Right hindlimb (tissue), 1 donor: ENCODE results near the gene KLHL24.
"Not testable (repeated sequence)": the region's sequence is repeated elsewhere in the genome, so short reads cannot be mapped to it uniquely, and the experiment has no call there.

Source experiments
- DNase-seq: peaks from one replicate; pipeline ENCODE4 v3.0.0-alpha.2; 2018

Gene KLHL24

GRCh38 chr3:183635431-183636220 lies at the start of gene KLHL24:
TSS of gene KLHL24 (plus strand) at chr3:183635623. CDS start at chr3:183650357, 14,734 bp downstream.
- DNase-seq, result peak; percentile 97

DNA sequence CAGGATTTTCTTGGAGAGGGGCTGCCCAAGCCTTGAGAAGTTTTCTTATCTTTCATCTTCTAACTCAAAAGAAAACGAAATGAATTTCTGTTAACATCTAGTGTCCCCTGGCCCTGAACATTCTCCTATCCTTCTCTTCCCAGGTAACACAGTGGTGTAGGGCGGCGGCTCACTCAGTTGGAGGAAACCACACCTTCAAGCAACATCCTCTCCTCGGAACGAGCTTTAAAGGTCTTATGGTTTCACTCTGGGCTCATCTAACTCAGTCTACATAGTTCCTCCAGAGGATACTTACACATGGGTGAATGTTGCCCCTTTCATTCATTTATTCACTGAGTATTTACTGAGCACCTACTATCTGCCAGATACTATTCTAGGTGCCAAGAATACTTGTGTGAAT lies 48.9 kb upstream of the KLHL24 start:
- DNase-seq, result no peak

- DNase-seq, result no peak
These were observed 48.1 kb upstream of the KLHL24 start for GRCh38 chr3:183587336-183587735.

- DNase-seq, result no peak
These were observed 45.0 kb upstream of the KLHL24 start for GRCh38 chr3:183590442-183590841.

DNA sequence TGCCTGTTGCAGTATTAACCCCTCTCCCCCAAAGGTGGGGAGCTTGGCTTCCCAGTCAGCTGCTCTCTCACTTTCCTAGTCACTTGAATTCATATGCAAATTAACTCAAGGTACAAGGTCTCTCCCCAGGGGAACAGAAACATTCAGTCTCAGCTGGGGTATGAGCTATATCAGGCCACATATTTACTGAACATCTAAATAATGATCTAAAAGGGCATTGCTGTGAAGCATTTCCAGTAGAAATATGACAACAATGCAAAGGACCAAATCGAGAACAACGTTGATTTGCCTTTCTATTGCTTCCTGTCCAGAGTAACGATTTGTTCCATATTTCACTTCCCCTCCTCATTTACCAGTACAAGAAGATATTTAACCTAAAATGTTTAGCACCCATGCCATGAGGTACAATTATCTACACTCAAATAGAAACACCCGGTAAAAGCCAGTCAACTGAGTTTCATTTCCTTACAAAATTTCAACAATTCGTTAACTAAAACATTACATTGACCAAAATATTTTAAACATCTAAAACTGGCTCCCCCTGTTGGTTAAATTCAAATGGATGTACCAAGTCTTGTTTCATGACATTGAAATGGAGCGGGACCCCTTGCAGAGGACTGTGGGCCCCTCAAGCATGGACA lies 43.4 kb upstream of the KLHL24 start:
- DNase-seq, result no peak

- no peak for DNase-seq
These were observed 42.6 kb upstream of the KLHL24 start for GRCh38 chr3:183592821-183593220.

- DNase-seq, result no peak
These were observed 40.8 kb upstream of the KLHL24 start for GRCh38 chr3:183594636-183595035.

DNA sequence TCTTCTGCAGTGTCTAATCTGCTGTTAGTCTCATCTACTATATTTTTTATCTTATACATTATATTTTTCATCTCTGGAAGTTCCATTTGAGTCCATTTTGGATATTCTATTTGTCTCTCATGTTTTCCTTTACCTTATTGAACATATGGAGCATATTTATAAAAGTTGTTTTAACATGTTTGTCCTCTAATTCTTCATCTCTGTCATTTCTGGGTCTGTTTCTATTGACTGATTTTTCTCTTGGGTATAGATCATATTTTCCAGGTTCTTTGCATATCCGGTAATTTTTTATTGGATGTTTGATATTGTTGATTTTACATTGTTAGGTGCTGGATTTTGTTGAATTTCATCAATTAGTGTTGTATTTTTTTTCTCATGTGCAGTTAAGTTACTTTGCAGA lies 37.5 kb upstream of the KLHL24 start:
- no peak for DNase-seq

DNA sequence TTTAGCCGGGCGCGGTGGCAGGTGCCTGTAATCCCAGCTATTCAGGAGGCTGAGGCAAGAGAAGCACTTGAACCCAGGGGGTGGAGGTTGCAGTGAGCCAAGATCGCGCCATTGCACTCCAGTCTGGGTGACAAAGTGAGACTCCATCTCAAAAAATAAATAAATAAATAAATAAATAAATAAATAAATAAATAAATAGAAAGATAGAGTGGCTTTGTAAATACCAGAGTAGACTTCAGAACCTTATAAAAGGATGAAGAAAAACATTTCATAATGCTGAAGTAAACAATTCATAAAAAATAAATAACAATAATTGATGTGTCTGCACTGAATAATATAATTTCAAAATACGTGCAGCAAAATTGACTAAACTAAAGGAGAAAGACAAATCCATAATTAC lies 24.1 kb upstream of the KLHL24 start:
- DNase-seq, result not testable (repeated sequence)

GRCh38 chr3:183613366-183614285 lies 21.8 kb upstream of the KLHL24 start:
- DNase-seq, result no peak

GRCh38 chr3:183618542-183618941 lies 16.9 kb upstream of the KLHL24 start:
- no peak for DNase-seq

- no peak for DNase-seq
These were observed 16.4 kb upstream of the KLHL24 start for GRCh38 chr3:183619010-183619409.

DNA sequence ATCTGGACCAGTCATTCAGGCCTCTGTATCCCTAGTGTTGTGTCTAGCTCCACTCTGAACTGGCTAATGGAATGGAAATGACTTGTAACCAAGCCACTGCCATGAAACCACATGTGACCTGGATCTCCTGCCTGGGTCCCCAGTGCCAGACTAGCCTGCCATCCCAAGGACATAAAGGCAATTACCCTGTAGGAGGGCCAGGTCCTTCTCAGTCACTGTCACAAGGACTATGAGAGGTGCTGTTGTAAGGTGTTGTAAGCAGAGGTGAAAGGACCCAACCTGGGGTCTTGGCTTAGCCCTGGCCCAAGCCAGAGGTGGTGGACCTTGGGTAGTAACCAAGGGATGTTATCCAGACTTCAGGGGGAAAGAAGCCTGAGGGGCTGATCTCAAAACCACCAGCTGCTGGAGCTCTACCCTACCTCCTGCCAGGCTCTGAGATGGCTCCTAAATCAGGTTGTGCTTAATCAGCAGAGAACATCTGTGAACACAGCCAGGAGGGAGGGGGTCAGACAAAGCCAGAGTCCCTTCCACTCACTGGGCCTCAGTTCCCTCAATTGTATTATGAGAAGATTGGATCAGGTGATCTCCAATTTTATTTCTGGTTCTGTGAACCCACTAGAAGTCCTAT lies 15.7 kb upstream of the KLHL24 start:
- no peak for DNase-seq

DNA sequence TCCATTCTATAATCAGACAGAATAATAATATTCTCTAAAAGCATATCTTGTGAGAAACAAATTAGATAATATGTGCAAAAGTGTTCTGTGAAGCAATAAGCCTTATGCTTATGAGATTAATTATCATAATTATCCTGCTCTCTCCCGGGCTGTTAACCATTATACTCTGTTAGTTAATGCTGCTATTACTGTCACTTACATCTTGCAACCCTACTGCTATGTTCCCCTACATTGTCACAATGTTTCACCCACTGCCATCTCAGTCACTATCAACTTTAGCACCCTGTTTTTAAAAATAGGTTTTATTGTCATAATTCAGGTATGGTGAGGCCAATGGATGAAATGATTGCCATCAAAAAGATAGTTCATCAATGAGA lies 15.2 kb upstream of the KLHL24 start:
- no peak for DNase-seq

GRCh38 chr3:183622473-183622872 lies 12.9 kb upstream of the KLHL24 start:
- DNase-seq, result not testable (repeated sequence)

DNA sequence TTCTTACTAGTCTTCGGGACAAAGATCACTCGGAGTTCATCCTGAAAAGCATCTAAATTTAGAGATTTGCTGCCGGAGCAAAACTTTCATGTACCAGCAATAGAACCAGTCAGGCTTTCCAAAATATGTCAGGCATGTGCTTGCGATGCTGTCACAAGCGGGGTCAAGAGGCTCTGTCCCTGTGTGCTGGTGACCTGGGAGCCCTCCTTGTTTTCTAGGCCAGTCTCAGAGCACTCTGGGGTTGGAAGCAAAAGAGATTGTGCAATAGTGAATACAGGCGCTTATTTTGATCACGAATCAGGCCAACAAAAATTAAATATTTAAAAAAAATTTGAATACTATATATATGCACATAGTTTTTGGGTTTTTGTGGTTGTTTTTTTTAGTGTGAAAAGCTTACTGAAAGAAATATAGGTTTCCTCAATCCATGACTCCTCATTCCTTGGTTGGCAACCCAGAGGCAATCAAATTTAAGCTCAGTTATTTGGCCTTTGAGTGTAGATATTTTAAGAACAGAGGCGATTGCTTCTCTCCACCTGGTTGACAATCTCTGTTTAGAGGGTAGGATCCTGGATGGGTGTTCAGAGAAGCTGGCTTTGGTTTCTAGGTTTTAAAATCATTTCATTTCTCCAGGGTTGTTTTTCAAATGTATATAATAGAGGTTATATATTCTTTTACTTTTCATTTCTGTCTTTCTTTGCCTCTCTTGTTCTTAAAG lies 8.4 kb upstream of the KLHL24 start:
- DNase-seq, result no peak

DNA sequence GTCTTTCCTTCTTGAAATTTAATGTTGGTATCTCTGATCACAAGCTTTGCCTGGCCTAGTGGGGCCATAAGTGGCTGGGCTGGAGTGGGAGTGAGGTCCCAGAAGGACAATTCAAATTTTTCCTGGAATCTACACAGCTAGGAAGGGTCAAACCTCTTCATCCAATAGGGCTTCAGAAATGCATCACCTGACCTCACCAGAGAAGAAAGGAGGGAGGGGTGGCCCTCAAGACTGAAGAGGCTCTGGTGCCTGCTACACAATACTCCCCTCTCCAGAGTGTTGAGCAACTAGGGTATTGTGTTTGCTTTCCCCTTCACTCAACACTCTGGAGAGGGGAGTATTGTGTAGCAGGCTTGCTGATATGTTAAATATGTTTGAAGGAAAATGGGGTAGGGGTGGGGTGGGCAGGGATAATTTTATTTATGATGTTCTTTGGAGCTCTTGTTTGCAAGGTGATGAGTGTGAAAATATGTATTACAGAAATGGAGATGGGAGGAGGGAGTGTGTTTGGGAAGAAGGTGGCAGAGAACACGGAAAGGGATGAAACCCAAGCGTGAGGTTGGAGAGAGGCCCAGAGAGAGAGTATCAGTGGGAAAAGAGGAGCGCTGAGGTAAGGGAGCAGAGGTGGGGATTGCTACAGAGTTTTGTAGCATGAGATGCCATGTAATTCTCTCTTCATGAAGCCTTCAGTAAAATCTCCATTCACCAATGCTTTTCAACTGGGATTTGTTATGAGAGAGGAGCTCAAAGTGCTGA lies 5.7 kb upstream of the KLHL24 start:
- no peak for DNase-seq

GRCh38 chr3:183631715-183632114 lies 3.7 kb upstream of the KLHL24 start:
- no peak for DNase-seq

- DNase-seq, result not testable (repeated sequence)
These were observed 2.7 kb upstream of the KLHL24 start for GRCh38 chr3:183632725-183633124.

GRCh38 chr3:183634707-183635106 lies 716 bp upstream of the KLHL24 start:
- DNase-seq, result no peak

DNA sequence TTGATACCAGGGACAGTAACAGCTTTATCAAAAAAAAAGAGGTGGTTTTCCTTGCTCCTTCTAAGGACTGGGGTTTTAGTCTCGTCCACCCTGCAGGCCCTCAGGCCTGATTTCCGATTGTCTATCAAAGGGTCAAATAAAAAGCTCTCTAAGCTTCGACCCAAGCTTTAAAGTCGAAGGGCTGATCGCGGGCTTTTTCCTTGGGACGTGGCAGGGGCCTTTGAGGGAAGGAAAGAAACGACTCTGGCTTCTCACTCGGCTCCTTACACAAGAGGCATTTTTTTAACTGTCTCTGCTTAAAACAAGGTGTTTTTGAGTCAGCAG lies 354 bp upstream of the KLHL24 start:
- no peak for DNase-seq
